ENCODE measurements around the gene NUDT1.

GRCh38 chr7:2228921-2229320 lies 13.1 kb upstream of the NUDT1 start:
- TF ChIP-seq POLR2A (IDR thresholded peaks at IDR 0.05; ENCODE audit: low read depth, low read length) (no peak), JUN (IDR thresholded peaks at IDR 0.05; ENCODE audit: borderline replicate concordance, insufficient read depth, insufficient read length, low read depth) (no peak), EZH2 (IDR thresholded peaks at IDR 0.05; ENCODE audit: borderline replicate concordance, low read depth, low read length, severe bottlenecking) (no peak), MYC (IDR thresholded peaks at IDR 0.05; ENCODE audit: low read depth, low read length) (no peak), MAX (IDR thresholded peaks at IDR 0.05; ENCODE audit: insufficient read depth, insufficient read length) (no peak)
- TF ChIP-seq, protein P1, sequence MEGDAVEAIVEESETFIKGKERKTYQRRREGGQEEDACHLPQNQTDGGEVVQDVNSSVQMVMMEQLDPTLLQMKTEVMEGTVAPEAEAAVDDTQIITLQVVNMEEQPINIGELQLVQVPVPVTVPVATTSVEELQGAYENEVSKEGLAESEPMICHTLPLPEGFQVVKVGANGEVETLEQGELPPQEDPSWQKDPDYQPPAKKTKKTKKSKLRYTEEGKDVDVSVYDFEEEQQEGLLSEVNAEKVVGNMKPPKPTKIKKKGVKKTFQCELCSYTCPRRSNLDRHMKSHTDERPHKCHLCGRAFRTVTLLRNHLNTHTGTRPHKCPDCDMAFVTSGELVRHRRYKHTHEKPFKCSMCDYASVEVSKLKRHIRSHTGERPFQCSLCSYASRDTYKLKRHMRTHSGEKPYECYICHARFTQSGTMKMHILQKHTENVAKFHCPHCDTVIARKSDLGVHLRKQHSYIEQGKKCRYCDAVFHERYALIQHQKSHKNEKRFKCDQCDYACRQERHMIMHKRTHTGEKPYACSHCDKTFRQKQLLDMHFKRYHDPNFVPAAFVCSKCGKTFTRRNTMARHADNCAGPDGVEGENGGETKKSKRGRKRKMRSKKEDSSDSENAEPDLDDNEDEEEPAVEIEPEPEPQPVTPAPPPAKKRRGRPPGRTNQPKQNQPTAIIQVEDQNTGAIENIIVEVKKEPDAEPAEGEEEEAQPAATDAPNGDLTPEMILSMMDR (IDR thresholded peaks at IDR 0.05; ENCODE audit: extremely low read depth in 1 of 2, insufficient read depth in 1 of 2, low read depth in 1 of 2, low read length in 2 of 2) = no peak

Measured in endothelial cell of umbilical vein (primary cell).